PC-3 (cell line): ENCODE results near the gene EIF4EBP2. TPM values are rescaled to one million over a fixed set of nuclear protein-coding genes. Genes with fewer than 3 reads are reported as not detected.

Experiments
- ATAC-seq: fragments of 200-7000 bp; cut with Tn5 transposase; 2 replicates; pipeline ENCODE4 v1.9.1; 2020; ENCODE audit warnings: mild to moderate bottlenecking, moderate library complexity
- Bru-seq: library from RNA; stranded (reverse); fragments of 400-500 nt; gene quantifications from one replicate; lab custom pipeline; 2021; lab: Mats Ljungman, UMichigan
- BruChase-seq, 2 experiments: library from RNA; stranded (reverse); fragments of 400-500 nt; gene quantifications; one replicate each; lab custom pipeline; 2021; lab: Mats Ljungman, UMichigan
- BruUV-seq: library from RNA; stranded (reverse); fragments of 400-500 nt; replicated peaks from 2 replicates; lab custom pipeline; 2021; lab: Mats Ljungman, UMichigan
- CTCF ChIA-PET: fragments of 300-600 bp; sonication (Branson Sonifier 250); formaldehyde crosslinking; loops from one replicate; lab custom pipeline; 2022; ENCODE audit warnings: antibody characterized with exemption; lab: Charles Lee
- POLR2A ChIA-PET: fragments of 300-600 bp; sonication (Branson Sonifier 250); formaldehyde crosslinking; loops from one replicate; lab custom pipeline; 2022; ENCODE audit warnings: antibody characterized with exemption; ENCODE audit not compliant: unreplicated experiment; lab: Charles Lee
- DNase-seq: peaks from one replicate; pipeline ENCODE4 v3.0.0-alpha.2; 2015
- H2AFZ ChIP-seq: fragments of 300-600 bp; sonication (generic); 2 replicates; pipeline ENCODE4 v1.6.0; 2016; ENCODE audit warnings: antibody characterized with exemption, low read length
- H3F3A ChIP-seq: fragments of 300-600 bp; sonication (generic); one replicate; pipeline ENCODE4 v1.6.0; 2017; ENCODE audit warnings: antibody characterized with exemption, low read length, control low read depth, mild to moderate bottlenecking; ENCODE audit not compliant: unreplicated experiment
- H3K27ac ChIP-seq: fragments of 300-600 bp; sonication (generic); 2 replicates; pipeline ENCODE4 v1.5.1; 2016; ENCODE audit warnings: mild to moderate bottlenecking, low read length
- H3K27me3 ChIP-seq: fragments of 300-600 bp; sonication (generic); 2 replicates; pipeline ENCODE4 v1.6.1; 2016; ENCODE audit warnings: low read length, mixed read lengths
- H3K36me3 ChIP-seq: fragments of 300-600 bp; sonication (generic); 2 replicates; pipeline ENCODE4 v1.6.1; 2016; ENCODE audit warnings: low read depth, mixed run types, low read length, mixed read lengths
- H3K4me1 ChIP-seq: fragments of 300-600 bp; sonication (generic); 2 replicates; pipeline ENCODE4 v1.5.1; 2016; ENCODE audit warnings: low read length; ENCODE audit not compliant: insufficient read depth
- H3K4me2 ChIP-seq: fragments of 300-600 bp; sonication (generic); 2 replicates; pipeline ENCODE4 v1.6.0; 2016; ENCODE audit warnings: low read length
- H3K4me3 ChIP-seq: fragments of 300-600 bp; sonication (generic); 2 replicates; pipeline ENCODE4 v1.5.1; 2016; ENCODE audit warnings: mild to moderate bottlenecking, low read length, mixed read lengths
- H3K79me2 ChIP-seq: fragments of 300-600 bp; sonication (generic); 2 replicates; pipeline ENCODE4 v1.6.1; 2017; ENCODE audit warnings: low read length, mixed read lengths
- H3K9ac ChIP-seq: fragments of 300-600 bp; sonication (generic); 2 replicates; pipeline ENCODE4 v1.6.0; 2016; ENCODE audit warnings: mild to moderate bottlenecking, low read length
- H3K9me2 ChIP-seq: fragments of 300-600 bp; sonication (generic); replicated peaks from 2 replicates; pipeline ENCODE4 v1.6.1; 2016; ENCODE audit warnings: mixed run types, low read length, mixed read lengths
- H3K9me3 ChIP-seq: fragments of 300-600 bp; sonication (generic); 2 replicates; pipeline ENCODE4 v1.6.1; 2016; ENCODE audit warnings: low read length, mixed read lengths
- H4K20me1 ChIP-seq: fragments of 300-600 bp; sonication (generic); 2 replicates; pipeline ENCODE4 v1.6.1; 2016; ENCODE audit warnings: low read length, mixed read lengths
- CTCF ChIP-seq: fragments of 300-600 bp; sonication (generic); conservative IDR thresholded peaks from 2 replicates; pipeline ENCODE4 v1.5.1; 2017; ENCODE audit warnings: antibody characterized with exemption, low read depth, mild to moderate bottlenecking, low read length
- EZH2 ChIP-seq: fragments of 300-600 bp; sonication (generic); IDR thresholded peaks from one replicate; pipeline ENCODE4 v1.6.1; 2017; ENCODE audit warnings: antibody characterized with exemption, mild to moderate bottlenecking, low read length; ENCODE audit not compliant: unreplicated experiment
- EZH2phosphoT487 ChIP-seq: fragments of 300-600 bp; sonication (generic); IDR thresholded peaks from 2 replicates; pipeline ENCODE4 v1.6.1; 2018; ENCODE audit warnings: mild to moderate bottlenecking, antibody characterized with exemption, low read length, borderline replicate concordance
- intact Hi-C: fragments of 100-400 bp; cut with micrococcal nuclease; formaldehyde crosslinking; loops from 2 replicates; pipeline ENCODE4 v1.9.0; 2023
- long read RNA-seq: library from polyadenylated mRNA; unstranded; transcript quantifications from one replicate; pipeline ENCODE4 v2.0.0, GENCODE V29; 2021; ENCODE audit not compliant: unreplicated experiment
- total RNA-seq: library from RNA; depleted of rRNA; stranded (reverse); fragments of >200 nt; gene quantifications from 2 replicates; pipeline ENCODE4 v1.2.3, GENCODE V29; 2014; rRNA removed

The EIF4EBP2 gene
- total RNA-seq (29.2 and 32.6 TPM in 2 replicates), Bru-seq, nascent RNA (percentile 94 among the genes with signal in this experiment), BruChase-seq, experiment 1, labeled RNA remaining after a 6-hour chase (percentile 97 among the genes with signal in this experiment), BruChase-seq, experiment 2, labeled RNA remaining after a 2-hour chase (percentile 98 among the genes with signal in this experiment)
- long read RNA-seq, full-length matches to known transcripts: 98 of 186 reads
- long read RNA-seq, partial matches to known transcripts: 50 of 186 reads
- long read RNA-seq, other reads (novel, unspliced or antisense): 38 of 186 reads

GRCh38 chr10:70404036-70404786 lies at the start of gene EIF4EBP2:
Gene EIF4EBP2, plus strand, starts transcription at chr10:70404145. Its CDS starts 257 bp downstream, at chr10:70404402.
- intact Hi-C loops: loop anchor here (10.0 kb wide), 1 partner anchor 959 kb away; no protein-coding TSS in a partner anchor
- ChIA-PET CTCF (interaction anchor here (0.6 to 3.7 kb wide), 9 partner anchors 9 to 258 kb away, joined by 3 to 36 read pairs (median 5); partner anchors contain the start of gene TYSND1), POLR2A (interaction anchor here (0.6 to 2.3 kb wide), 7 partner anchors 11 to 228 kb away, joined by 3 to 18 read pairs (median 5); no protein-coding TSS in a partner anchor)
- Histone ChIP-seq H3K9ac (peak within 1 kb of the TSS; percentile 84), H3K27ac (peak within 1 kb of the TSS; percentile 18), H3K36me3 (no peaks in the 10 kb centered on the region), H3K79me2 (peaks cover 41% of the 10 kb centered on the region), H3K4me2 (peak within 1 kb of the TSS; percentile 90), H2AFZ (peak within 1 kb of the TSS; percentile 90), H3K4me1 (peaks cover 24% of the 10 kb centered on the region), H3K27me3 (no peaks in the 10 kb centered on the region), H4K20me1 (peaks cover 34% of the 10 kb centered on the region), H3K9me2 (no peaks in the 10 kb centered on the region), H3F3A (no peaks in the 10 kb centered on the region), H3K9me3 (no peaks in the 10 kb centered on the region), H3K4me3 (peak within 1 kb of the TSS; percentile 75)
- peak; percentile 99 for DNase-seq
- no TSS peak for BruUV-seq
- no peak for TF ChIP-seq EZH2phosphoT487
- TF ChIP-seq CTCF: no peak
- no peak for TF ChIP-seq EZH2
- peak; percentile 31 for ATAC-seq

- H3K4me2 ChIP-seq: no peak overlapping the region
- H3K36me3 ChIP-seq: no peaks in the 10 kb centered on the region
- H3K4me1 ChIP-seq: peaks cover 16% of the 10 kb centered on the region
- no peak overlapping the region for H3K9ac ChIP-seq
- ChIA-PET CTCF (interaction anchor here (0.8 to 1.1 kb wide), 2 partner anchors 108 to 208 kb away, joined by 3 to 5 read pairs; partner anchors contain the start of gene TYSND1), POLR2A (no interaction called here)
- BruUV-seq: no TSS peak
- DNase-seq (no peak), ATAC-seq (no peak)
- TF ChIP-seq EZH2phosphoT487 (no peak), CTCF (no peak), EZH2 (no peak)
- H3K4me3 ChIP-seq: no peak overlapping the region
- intact Hi-C loops: no loop called here
- no peaks in the 10 kb centered on the region for H4K20me1 ChIP-seq
- H3K79me2 ChIP-seq: peaks cover 4% of the 10 kb centered on the region; the same call in 1 of the 2 replicates
- H3K27me3 ChIP-seq: no peaks in the 10 kb centered on the region
- no peaks in the 10 kb centered on the region for H3F3A ChIP-seq
- H3K27ac ChIP-seq: no peak overlapping the region
- H3K9me3 ChIP-seq: no peaks in the 10 kb centered on the region
- no peak overlapping the region for H2AFZ ChIP-seq
- no peaks in the 10 kb centered on the region for H3K9me2 ChIP-seq
Observed at GRCh38 chr10:70354556-70354955, 49.4 kb upstream of the EIF4EBP2 start.
